GM18858 (cell line): ENCODE data around the gene CCNT1.
"Not testable (repeated sequence)": the region's sequence is repeated elsewhere in the genome, so short reads cannot be mapped to it uniquely, and the experiment has no call there.

Source experiments
- ATAC-seq: cut with Tn5 transposase; IDR thresholded peaks from one replicate; pipeline ENCODE4 v1.9.1; 2021; ENCODE audit not compliant: unreplicated experiment

Gene CCNT1

GRCh38 chr12:48691826-48692487, 24.6 kb downstream of the CCNT1 start:
- ATAC-seq = no peak

GRCh38 chr12:48690990-48691389, 25.5 kb downstream of the CCNT1 start:
- no peak for ATAC-seq

GRCh38 chr12:48690436-48690835, 26.1 kb downstream of the CCNT1 start:
- no peak for ATAC-seq

- no peak for ATAC-seq
These were observed 27.7 kb downstream of the CCNT1 start for GRCh38 chr12:48688836-48689235.

GRCh38 chr12:48687592-48687991, 28.9 kb downstream of the CCNT1 start:
- no peak for ATAC-seq

- ATAC-seq = no peak
These were observed 29.7 kb downstream of the CCNT1 start for GRCh38 chr12:48686615-48687334.

GRCh38 chr12:48686037-48686595, 30.4 kb downstream of the CCNT1 start:
- no peak for ATAC-seq

GRCh38 chr12:48683534-48683933, 33.0 kb downstream of the CCNT1 start:
- no peak for ATAC-seq

GRCh38 chr12:48682927-48683326, 33.6 kb downstream of the CCNT1 start:
- no peak for ATAC-seq

GRCh38 chr12:48682533-48682905, 34.0 kb downstream of the CCNT1 start:
- ATAC-seq = not testable (repeated sequence)

GRCh38 chr12:48681710-48682532, 34.6 kb downstream of the CCNT1 start, which contains the start of gene KANSL2:
KANSL2 (minus strand) TSS chr12:48682238; CDS start chr12:48681632, 606 bp downstream.
- peak; percentile 97 for ATAC-seq

- no peak for ATAC-seq
These were observed 35.2 kb downstream of the CCNT1 start for GRCh38 chr12:48681399-48681709.

- no peak for ATAC-seq
These were observed 35.6 kb downstream of the CCNT1 start for GRCh38 chr12:48680861-48681260.

- no peak for ATAC-seq
These were observed 37.8 kb downstream of the CCNT1 start for GRCh38 chr12:48678551-48679185.

- no peak for ATAC-seq
These were observed 45.2 kb downstream of the CCNT1 start for GRCh38 chr12:48671231-48671856.

GRCh38 chr12:48668996-48669395, 47.5 kb downstream of the CCNT1 start:
- no peak for ATAC-seq

GRCh38 chr12:48659863-48660262, 56.6 kb downstream of the CCNT1 start:
- ATAC-seq = no peak

- no peak for ATAC-seq
These were observed 64.8 kb downstream of the CCNT1 start for GRCh38 chr12:48651681-48652080.

- not testable (repeated sequence) for ATAC-seq
These were observed 71.2 kb downstream of the CCNT1 start for GRCh38 chr12:48645354-48645753.

- ATAC-seq = no peak
These were observed 73.5 kb downstream of the CCNT1 start for GRCh38 chr12:48643011-48643410.
